ENCODE results near the gene SERINC5. TPM values are rescaled to one million over a fixed set of nuclear protein-coding genes. Genes with fewer than 3 reads are reported as not detected.

Gene SERINC5
- total and polyA plus RNA-seq, 2 donors (not counting 3 experiments of a cell fraction or from before 2014, with no cell fraction given) = 3.2 to 10.1 TPM

- H3K9ac ChIP-seq (replicated peaks; ENCODE audit: extremely low read depth, insufficient read depth, low read length) = no peak overlapping the region
- no peaks in the 10 kb centered on the region for H3K9me3 ChIP-seq (replicated peaks; ENCODE audit: control insufficient read depth, insufficient read depth, low read length)
- no peaks in the 10 kb centered on the region for H3K9me1 ChIP-seq (replicated peaks; ENCODE audit: control insufficient read depth, extremely low read depth, insufficient read depth, low read length)
- no peak overlapping the region for H3K27ac ChIP-seq (ENCODE audit: insufficient read depth, low read depth, low read length)
- FAIRE-seq = no peak
- no peak overlapping the region for H3K4me3 ChIP-seq (replicated peaks in 1 of 3; ENCODE audit: insufficient read depth in 1 of 3, low read depth in 1 of 3, low read length in 3 of 3)
- ChIA-PET POLR2A (no interaction called here), CTCF (interaction anchor here (2.1 kb wide), 1 partner anchor 74 kb away, joined by 4 read pairs; no protein-coding TSS in a partner anchor)
- no peak overlapping the region for H3K4me2 ChIP-seq (ENCODE audit: insufficient read depth, low read length)
- H2AFZ ChIP-seq (ENCODE audit: low read depth, low read length) = no peak overlapping the region
- H3K79me2 ChIP-seq (ENCODE audit: control insufficient read depth, insufficient read depth, low read length) = no peaks in the 10 kb centered on the region
- no peak for DNase-seq (ENCODE audit: low read depth, low spot score)
- no peaks in the 10 kb centered on the region for H3K36me3 ChIP-seq (ENCODE audit: control insufficient read depth in 2 of 2, extremely low read depth in 1 of 2, insufficient read depth in 2 of 2, low read length in 2 of 2)
- TF ChIP-seq EZH2 (IDR thresholded peaks at IDR 0.05; ENCODE audit: borderline replicate concordance, low read depth, low read length, severe bottlenecking) (no peak), MAX (IDR thresholded peaks at IDR 0.05; ENCODE audit: insufficient read depth, insufficient read length) (no peak), POLR2A (IDR thresholded peaks at IDR 0.05; ENCODE audit: low read depth, low read length) (no peak), FOS (IDR thresholded peaks at IDR 0.05; ENCODE audit: borderline replicate concordance, insufficient read depth, low read length) (no peak), MYC (IDR thresholded peaks at IDR 0.05; ENCODE audit: low read depth, low read length) (no peak), POLR2AphosphoS5 (IDR thresholded peaks at IDR 0.05; ENCODE audit: insufficient read depth, low read depth, low read length) (no peak), CTCF (IDR thresholded peaks at IDR 0.05; ENCODE audit: extremely low read depth in 1 of 2, insufficient read depth in 1 of 2, low read depth in 1 of 2, low read length in 2 of 2) (no peak), GATA2 (IDR thresholded peaks at IDR 0.05; ENCODE audit: insufficient read depth, insufficient read length, low read depth, low read length) (no peak), JUN (IDR thresholded peaks at IDR 0.05; ENCODE audit: borderline replicate concordance, insufficient read depth, insufficient read length, low read depth) (no peak)
- H3K27me3 ChIP-seq (ENCODE audit: control insufficient read depth in 2 of 2, insufficient read depth in 2 of 2, low read length in 2 of 2) = no peaks in the 10 kb centered on the region
- no peaks in the 10 kb centered on the region for H4K20me1 ChIP-seq (replicated peaks; ENCODE audit: control insufficient read depth, extremely low read depth, insufficient read depth, low read length)
- intact Hi-C loops (cut with micrococcal nuclease) (no loop called here), dilution Hi-C loops (cut with MboI; ENCODE audit: extremely low pct_ligation_motif_present, low sequenced_read_pairs) (no loop called here)
- BruUV-seq (replicated peaks) = no TSS peak
- no peaks in the 10 kb centered on the region for H3K4me1 ChIP-seq (ENCODE audit: control insufficient read depth, extremely low read depth, insufficient read depth, low read length)
These were observed 90.4 kb downstream of the SERINC5 start for GRCh38 chr5:80165452-80165851.

Data from endothelial cell of umbilical vein (primary cell).